AG08395 (cell line): ENCODE measurements around the gene PIAS4.
"Not testable (repeated sequence)": the region's sequence is repeated elsewhere in the genome, so short reads cannot be mapped to it uniquely, and the experiment has no call there.

Experiments used
- DNase-seq: peaks from one replicate; pipeline ENCODE4 v3.0.0; 2012; ENCODE audit warnings: mixed read lengths, low spot score

PIAS4 gene

DNA sequence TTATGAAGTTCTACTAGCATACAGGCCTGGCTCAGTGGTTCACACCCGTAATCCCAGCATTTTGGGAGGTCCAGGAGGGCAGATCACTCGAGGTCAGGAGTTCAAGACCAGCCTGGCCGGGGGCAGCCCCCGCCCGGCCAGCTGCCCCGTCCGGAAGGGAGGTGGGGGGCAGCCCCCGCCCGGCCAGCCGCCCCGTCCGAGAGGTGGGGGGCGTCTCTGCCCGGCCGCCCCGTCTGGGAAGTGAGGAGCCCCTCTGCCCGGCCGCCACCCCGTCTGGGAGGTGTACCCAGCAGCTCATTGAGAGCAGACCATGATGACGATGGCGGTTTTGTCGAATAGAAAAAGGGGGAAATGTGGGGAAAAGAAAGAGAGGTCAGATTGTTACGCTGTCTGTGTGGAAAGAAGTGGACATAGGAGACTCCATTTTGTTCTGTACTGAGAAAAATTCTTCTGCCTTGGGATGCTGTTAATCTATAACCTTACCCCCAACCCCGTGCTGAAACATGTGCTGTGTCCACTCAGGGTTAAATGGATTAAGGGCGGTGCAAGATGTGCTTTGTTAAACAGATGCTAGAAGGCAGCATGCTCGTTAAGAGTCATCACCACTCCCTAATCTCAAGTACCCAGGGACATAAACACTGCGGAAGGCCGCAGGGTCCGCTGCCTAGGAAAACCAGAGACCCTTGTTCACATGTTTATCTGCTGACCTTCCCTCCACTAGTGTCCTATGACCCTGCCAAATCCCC, 8.7 kb upstream of the PIAS4 start:
- DNase-seq, result not testable (repeated sequence)

GRCh38 chr19:4000798-4001197, 6.7 kb upstream of the PIAS4 start:
- DNase-seq, result not testable (repeated sequence)

- not testable (repeated sequence) for DNase-seq
Observed at GRCh38 chr19:4005436-4005835, 2.1 kb upstream of the PIAS4 start.

DNA sequence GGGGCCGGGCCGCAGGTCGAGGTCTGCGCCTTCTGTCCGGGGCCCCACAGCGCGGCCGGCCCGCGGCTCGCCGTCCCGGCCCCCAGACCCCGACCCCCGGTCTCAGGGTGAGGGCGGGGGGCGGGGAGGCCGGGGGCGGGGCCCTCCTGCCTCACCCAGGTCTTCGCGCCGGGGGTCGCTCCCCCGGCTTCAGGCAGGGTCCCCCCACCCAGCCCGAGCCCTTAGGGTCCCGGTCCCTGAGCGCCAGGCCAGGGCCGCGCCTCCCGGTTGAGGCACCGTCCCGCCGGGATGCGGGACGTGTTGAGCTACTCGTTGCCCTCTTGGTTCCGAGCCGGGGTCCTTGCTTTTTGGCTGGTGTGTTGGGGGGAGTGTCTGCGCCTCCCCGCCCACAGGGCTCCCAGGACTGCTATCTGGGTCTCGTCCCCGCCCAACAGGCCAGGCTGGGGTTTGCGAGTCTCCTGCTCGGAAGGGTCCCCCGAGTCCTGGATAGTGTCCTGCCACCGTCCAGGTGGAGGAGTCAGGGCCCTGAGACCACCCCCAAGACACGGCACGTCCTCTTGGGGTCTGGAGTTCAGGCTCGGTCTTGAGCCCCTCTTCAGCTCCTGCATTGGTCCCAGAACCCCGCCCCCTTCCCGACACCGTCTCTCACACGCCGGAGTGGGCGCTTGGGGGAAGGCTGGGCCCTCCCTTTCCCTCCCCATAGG, 452 bp downstream of the PIAS4 start:
- DNase-seq, result no peak

GRCh38 chr19:4009990-4010807, 2.7 kb downstream of the PIAS4 start:
- no peak for DNase-seq

- DNase-seq, result no peak
Observed at GRCh38 chr19:4010808-4011110, 3.2 kb downstream of the PIAS4 start.

GRCh38 chr19:4011430-4011829, 3.9 kb downstream of the PIAS4 start:
- DNase-seq, result not testable (repeated sequence)

DNA sequence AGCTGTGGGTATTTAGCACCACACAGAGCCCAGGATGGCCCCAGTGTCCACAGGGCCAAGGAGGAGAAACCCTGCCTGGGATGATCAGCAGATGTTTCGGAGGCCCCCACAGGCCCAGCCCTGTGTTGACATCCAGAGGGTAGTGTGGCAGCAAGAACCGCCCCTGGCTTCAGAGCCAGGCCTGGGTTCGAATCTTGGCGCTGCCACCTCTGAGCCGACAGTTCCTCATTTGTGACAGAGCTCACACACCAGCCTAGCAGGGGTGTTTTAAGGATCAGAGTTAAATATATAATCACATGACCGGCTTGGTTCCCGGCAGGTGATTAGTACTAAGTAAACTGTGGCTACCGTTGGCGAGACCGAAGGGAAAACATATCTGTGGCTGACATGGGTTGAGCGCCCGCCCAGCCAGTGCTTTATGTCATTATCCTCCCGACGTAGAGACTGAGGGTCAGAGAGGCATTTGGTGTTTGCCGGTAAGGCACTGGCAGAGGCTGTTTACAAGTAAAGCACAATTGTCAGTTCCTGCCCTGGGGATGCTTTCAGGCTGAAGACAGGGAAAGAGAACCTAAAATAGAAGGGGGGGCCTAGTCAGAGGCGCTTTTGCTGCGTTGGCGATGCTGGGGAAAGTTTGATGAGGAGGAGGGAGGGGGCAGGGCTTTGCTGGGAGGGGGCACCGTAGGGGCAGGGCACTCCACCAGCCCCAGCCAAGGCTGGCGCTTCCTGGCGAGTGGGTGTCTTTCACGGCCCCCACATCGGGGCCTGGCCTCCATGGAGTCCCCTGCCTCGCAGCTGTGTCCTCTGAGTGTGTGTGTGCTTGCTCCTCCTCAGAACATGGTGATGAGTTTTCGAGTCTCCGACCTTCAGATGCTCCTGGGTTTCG, 4.8 kb downstream of the PIAS4 start:
- DNase-seq, result no peak

DNA sequence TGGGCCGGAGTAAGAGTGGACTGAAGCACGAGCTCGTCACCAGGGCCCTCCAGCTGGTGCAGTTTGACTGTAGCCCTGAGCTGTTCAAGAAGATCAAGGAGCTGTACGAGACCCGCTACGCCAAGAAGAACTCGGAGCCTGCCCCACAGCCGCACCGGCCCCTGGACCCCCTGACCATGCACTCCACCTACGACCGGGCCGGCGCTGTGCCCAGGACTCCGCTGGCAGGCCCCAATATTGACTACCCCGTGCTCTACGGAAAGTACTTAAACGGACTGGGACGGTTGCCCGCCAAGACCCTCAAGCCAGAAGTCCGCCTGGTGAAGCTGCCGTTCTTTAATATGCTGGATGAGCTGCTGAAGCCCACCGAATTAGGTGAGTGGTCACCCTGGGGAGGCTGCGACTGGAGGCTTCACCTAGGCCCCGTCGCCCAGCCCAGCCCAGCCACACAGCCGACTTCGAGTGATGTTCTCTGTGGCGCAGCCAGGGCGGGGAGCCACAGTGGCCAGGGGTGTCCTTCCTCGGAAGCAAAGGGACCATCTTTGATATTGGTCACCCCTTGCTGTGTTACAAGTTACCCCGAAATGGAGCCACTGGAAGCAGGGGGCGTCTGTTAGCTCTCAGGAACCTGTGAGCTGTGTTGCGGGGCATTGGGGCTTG, 5.6 kb downstream of the PIAS4 start:
- no peak for DNase-seq

GRCh38 chr19:4013886-4014540, 6.5 kb downstream of the PIAS4 start:
- no peak for DNase-seq

- DNase-seq, result no peak
Observed at GRCh38 chr19:4014541-4015491, 7.3 kb downstream of the PIAS4 start.

DNA sequence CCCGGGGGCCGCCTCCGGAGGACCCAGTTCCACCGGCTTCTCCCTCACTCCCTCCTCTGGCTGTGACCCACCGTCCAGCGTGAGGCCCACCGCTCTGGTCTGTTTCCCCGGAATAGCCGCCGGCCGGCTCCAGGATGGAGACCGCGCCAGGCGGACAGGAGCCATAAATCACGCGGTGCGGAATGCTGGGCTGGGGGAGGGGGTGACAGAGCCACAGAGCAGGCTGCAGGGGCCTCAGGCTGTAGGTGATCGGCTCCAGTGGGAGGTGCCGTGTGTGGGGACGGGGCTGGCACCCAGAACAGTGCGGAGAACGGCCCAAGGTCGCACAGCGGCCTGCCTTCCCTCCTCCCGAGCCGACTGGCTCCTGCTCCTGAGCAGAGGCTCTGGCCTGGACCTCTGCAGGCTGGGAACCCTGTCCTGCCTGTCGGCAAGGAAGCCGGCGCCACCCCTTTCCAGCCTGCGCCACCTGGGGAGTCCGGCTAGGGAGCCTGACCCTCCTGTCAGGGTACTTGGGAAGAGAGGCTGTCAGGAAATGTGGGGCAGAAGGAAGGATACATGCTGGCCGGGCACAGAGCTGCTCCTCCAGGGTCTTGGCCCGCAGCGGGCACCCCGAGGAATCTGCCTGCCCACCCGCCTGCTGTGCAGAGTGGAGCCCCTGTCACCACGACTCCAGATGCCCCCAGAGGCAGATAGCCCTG, 8.3 kb downstream of the PIAS4 start:
- no peak for DNase-seq

DNA sequence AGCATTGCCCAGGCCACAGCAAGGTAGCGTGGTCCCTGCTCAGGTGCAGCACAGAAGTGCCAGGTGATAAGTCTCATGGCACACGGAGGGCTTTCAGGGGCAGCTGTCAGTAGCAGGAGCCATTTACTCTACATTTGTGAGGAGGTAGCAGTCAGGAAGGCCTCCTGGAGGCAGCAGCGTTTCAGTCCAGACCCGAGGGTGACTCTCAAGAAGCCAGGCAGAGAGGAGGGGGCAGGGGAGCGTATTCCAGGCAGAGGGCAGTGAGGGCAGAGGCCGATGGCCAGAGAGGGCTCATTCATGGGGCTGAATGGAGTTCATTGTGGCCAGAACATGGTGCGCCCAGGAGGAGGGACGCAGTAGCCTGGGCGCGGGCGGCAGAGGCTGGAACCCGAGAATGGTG, 8.9 kb downstream of the PIAS4 start:
- DNase-seq, result no peak

DNA sequence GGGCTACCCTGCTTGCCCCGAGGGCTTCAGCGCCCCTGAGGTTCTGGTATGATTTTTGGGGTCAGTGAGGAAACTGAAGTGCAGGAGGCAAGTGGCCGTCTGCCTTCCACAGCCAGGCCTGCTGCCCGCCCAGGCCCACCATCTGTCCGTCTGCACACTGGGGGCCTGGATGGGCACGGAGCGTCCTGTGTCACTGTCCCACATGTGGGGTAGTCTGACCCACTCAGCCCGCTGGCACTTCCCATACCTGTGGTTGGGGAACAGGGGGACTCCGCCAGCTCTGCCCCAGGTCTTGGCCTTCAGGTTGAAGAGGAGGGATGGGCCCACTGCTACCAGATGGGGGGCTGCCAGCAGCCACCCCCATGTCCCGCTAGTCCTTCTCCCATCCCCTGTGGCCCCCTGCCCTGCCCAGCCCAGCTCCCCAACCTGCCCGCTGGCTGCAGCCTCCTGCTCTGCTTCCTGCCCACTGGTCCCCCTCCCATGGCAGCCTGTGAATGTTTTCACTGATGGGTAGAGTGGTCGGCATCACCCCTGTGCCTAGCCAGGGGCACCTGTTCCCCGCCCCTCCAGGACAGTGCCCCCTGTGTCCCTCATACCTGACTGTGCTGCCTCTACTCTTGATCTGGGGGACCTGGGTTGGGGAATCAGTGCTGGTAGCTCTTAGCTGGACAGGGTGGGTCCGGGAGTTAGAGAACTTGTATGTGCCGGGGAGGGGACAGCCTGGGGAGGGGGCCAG, 9.5 kb downstream of the PIAS4 start:
- no peak for DNase-seq

DNA sequence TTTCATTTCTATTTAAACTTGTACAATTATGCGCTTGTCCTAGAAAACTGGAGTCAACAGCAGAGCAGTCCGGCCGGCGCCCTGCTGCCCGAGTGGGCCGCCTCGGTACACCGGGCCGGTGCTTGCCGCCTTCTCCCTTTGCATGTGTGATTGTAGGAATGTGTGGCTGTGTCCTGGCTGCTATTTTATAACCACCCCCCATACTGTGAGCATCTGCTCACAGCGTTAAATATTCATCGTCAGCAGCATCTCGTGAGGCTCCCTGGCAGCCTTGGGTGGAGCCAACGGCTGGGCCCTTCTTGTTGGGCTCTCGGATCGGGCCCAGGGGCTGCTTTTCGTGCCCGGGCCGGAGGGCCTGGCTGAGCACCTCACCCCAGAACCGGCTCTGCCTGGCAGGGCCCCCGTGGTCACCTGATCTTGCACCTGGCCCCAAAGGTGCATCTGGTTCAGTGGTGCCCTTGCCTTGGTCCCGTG, 10.6 kb downstream of the PIAS4 start:
- no peak for DNase-seq

GRCh38 chr19:4018775-4019504, 11.4 kb downstream of the PIAS4 start:
- no peak for DNase-seq

- DNase-seq, result no peak
Observed at GRCh38 chr19:4019578-4019977, 12.0 kb downstream of the PIAS4 start.
